Liver (tissue), 9 donors: Measurements from ENCODE around the gene RARRES1. TPM values are rescaled to one million over a fixed set of nuclear protein-coding genes. Genes with fewer than 3 reads are reported as not detected.

Experiments
- DNase-seq: peaks from one replicate; pipeline ENCODE4 v3.0.0-alpha.2; 2017; ENCODE audit warnings: low spot score
- H3K27ac ChIP-seq, 2 donors: one replicate each; pipeline ENCODE4 v1.7.0; 2013; ENCODE audit warnings: inconsistent platforms in 2 of 2, low read length in 2 of 2, control low read depth in 1 of 2, low read depth in 1 of 2, mild to moderate bottlenecking in 1 of 2
- H3K27me3 ChIP-seq, 4 donors: one replicate each; pipeline versions ENCODE4 v1.6.1 to v1.7.0; 2013; ENCODE audit warnings: low read length in 3 of 4, inconsistent platforms in 1 of 4, mild to moderate bottlenecking in 1 of 4, moderate library complexity in 1 of 4; ENCODE audit not compliant: control insufficient read depth in 4 of 4, insufficient read depth in 4 of 4
- H3K36me3 ChIP-seq, 4 donors: one replicate each; pipeline versions ENCODE4 v1.6.1 to v1.7.0; 2013; ENCODE audit warnings: low read length in 3 of 4, mild to moderate bottlenecking in 3 of 4, low read depth in 1 of 4, moderate library complexity in 1 of 4; ENCODE audit not compliant: control insufficient read depth in 4 of 4, insufficient read depth in 3 of 4
- H3K4me1 ChIP-seq, 4 donors: one replicate each; pipeline versions ENCODE4 v1.6.1 to v1.7.0; 2013; ENCODE audit warnings: low read length in 3 of 4, mild to moderate bottlenecking in 3 of 4, moderate library complexity in 1 of 4; ENCODE audit not compliant: control insufficient read depth in 4 of 4, insufficient read depth in 4 of 4
- H3K4me3 ChIP-seq, 3 donors: one replicate each; pipeline versions ENCODE4 v1.6.1 to v1.7.0; 2013; ENCODE audit warnings: low read length in 3 of 3, control low read depth in 1 of 3, low read depth in 1 of 3, mild to moderate bottlenecking in 1 of 3
- H3K9ac ChIP-seq, 2 donors: one replicate each; pipeline ENCODE4 v1.7.0; 2013; ENCODE audit warnings: low read length in 2 of 2, mild to moderate bottlenecking in 2 of 2, moderate library complexity in 2 of 2, control low read depth in 1 of 2, low read depth in 1 of 2
- H3K9me3 ChIP-seq, 4 donors: one replicate each; pipeline versions ENCODE4 v1.6.1 to v1.7.0; 2013; ENCODE audit warnings: low read length in 3 of 4; ENCODE audit not compliant: control insufficient read depth in 4 of 4
- GABPA ChIP-seq, 2 donors: IDR thresholded peaks in 1 of 2; conservative IDR thresholded peaks in 1 of 2; 2 replicates each; pipeline ENCODE4 v1.6.1; 2016; ENCODE audit warnings: antibody characterized with exemption in 2 of 2, mild to moderate bottlenecking in 1 of 2, moderate library complexity in 1 of 2
- HNF4G ChIP-seq: IDR thresholded peaks from 2 replicates; pipeline ENCODE4 v1.6.1; 2016; ENCODE audit warnings: antibody characterized with exemption
- JUND ChIP-seq, 2 donors: IDR thresholded peaks; 2 replicates each; pipeline ENCODE4 v1.6.1; 2016; ENCODE audit warnings: antibody characterized with exemption in 2 of 2
- NR2F2 ChIP-seq: IDR thresholded peaks from 2 replicates; pipeline ENCODE4 v1.6.1; 2016; ENCODE audit warnings: antibody characterized with exemption
- RXRA ChIP-seq, 2 donors: IDR thresholded peaks; 2 replicates each; pipeline ENCODE4 v1.6.1; 2017 to 2018; ENCODE audit warnings: antibody characterized with exemption in 2 of 2, mild to moderate bottlenecking in 1 of 2
- SP1 ChIP-seq: IDR thresholded peaks from 2 replicates; pipeline ENCODE4 v1.6.1; 2018; ENCODE audit warnings: antibody characterized with exemption, mild to moderate bottlenecking
- TAF1 ChIP-seq: conservative IDR thresholded peaks from 2 replicates; pipeline ENCODE4 v1.6.1; 2016; ENCODE audit warnings: antibody characterized with exemption, mild to moderate bottlenecking
- YY1 ChIP-seq: IDR thresholded peaks from 2 replicates; pipeline ENCODE4 v1.6.1; 2016; ENCODE audit warnings: antibody characterized with exemption, mild to moderate bottlenecking
- WGBS: extraction: QIAGEN DNeasy Blood & Tissue Kit; methylation state at CpG from one replicate; pipeline ENCODE4 v1.1.7; 2013; 5-methylcytosine and 5-hydroxymethylcytosine counted together
- polyA plus RNA-seq, 2 donors: library from polyadenylated mRNA; stranded (reverse) in 1 of 2; unstranded in 1 of 2; fragments of 200-250 nt in 1 of 2; fragments of >200 nt in 1 of 2; fragmentation: Nextera tagmentation in 1 of 2; extraction: Ambion mirVana in 1 of 2; gene quantifications; one replicate each; pipeline versions ENCODE4 v1.2.1 to v1.2.3, GENCODE V29; 2013 to 2015
- total RNA-seq, 2 donors: library from RNA; depleted of rRNA; stranded (reverse); fragments of >200 nt; gene quantifications; one replicate each; pipeline ENCODE4 v1.2.3, GENCODE V29; 2014
- TF ChIP-seq, protein P1 (sequence below): IDR thresholded peaks from 2 replicates; pipeline ENCODE4 v1.6.1; 2016; ENCODE audit warnings: antibody characterized with exemption
- TF ChIP-seq, protein P2 (sequence below): IDR thresholded peaks from 2 replicates; pipeline ENCODE4 v1.6.1; 2016; ENCODE audit warnings: antibody characterized with exemption
- TF ChIP-seq, protein P3 (sequence below): IDR thresholded peaks from 2 replicates; pipeline ENCODE4 v1.6.1; 2016; ENCODE audit warnings: antibody characterized with exemption, mild to moderate bottlenecking
- TF ChIP-seq, protein P4 (sequence below): IDR thresholded peaks from 2 replicates; pipeline ENCODE4 v1.6.1; 2016; ENCODE audit warnings: antibody characterized with exemption
- donor health status: healthy.
- donor health status: healthy.
- donor health status: healthy.
- donor health status: healthy.
- donor health status: healthy.

RARRES1 gene
- total and polyA plus RNA-seq, 4 donors = 0.92 to 6.9 (median 2.4) TPM

DNA sequence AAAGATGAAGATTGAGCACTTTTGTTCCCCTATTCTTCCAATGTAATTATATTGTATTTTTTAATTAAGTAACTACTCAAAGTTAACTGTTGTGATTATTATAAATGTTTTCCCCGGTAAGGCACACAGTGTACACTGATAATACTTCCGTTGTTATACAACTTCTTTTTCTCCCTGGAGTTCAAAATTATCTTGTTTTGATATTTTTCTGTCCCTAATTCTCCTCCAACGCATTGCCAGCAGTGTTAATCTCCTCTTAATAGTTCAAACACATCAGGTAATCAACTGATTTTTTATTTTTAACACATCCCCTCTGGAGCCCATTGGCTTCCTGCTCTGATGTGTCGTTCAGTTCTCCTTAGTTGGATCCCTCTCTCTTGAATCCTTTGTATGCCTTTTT, 37.3 kb upstream of the RARRES1 start:
- peaks cover 0 to 4% (median 0%) of the 10 kb centered on the region in 4 donors for H3K4me1 ChIP-seq
- TF ChIP-seq, protein P1, sequence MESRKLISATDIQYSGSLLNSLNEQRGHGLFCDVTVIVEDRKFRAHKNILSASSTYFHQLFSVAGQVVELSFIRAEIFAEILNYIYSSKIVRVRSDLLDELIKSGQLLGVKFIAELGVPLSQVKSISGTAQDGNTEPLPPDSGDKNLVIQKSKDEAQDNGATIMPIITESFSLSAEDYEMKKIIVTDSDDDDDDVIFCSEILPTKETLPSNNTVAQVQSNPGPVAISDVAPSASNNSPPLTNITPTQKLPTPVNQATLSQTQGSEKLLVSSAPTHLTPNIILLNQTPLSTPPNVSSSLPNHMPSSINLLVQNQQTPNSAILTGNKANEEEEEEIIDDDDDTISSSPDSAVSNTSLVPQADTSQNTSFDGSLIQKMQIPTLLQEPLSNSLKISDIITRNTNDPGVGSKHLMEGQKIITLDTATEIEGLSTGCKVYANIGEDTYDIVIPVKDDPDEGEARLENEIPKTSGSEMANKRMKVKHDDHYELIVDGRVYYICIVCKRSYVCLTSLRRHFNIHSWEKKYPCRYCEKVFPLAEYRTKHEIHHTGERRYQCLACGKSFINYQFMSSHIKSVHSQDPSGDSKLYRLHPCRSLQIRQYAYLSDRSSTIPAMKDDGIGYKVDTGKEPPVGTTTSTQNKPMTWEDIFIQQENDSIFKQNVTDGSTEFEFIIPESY = no peak
- TF ChIP-seq YY1 = no peak
- TF ChIP-seq NR2F2 = no peak
- TF ChIP-seq GABPA (IDR thresholded peaks at IDR 0.05 in 1 of 2, conservative IDR thresholded peaks at IDR 0.05 in 1 of 2) = no peak
- TF ChIP-seq, protein P2, sequence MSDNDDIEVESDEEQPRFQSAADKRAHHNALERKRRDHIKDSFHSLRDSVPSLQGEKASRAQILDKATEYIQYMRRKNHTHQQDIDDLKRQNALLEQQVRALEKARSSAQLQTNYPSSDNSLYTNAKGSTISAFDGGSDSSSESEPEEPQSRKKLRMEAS = no peak
- no peak for TF ChIP-seq RXRA (IDR thresholded peaks at IDR 0.05)
- WGBS = 78% methylated on average over 4 of the region's 4 CpGs

DNA sequence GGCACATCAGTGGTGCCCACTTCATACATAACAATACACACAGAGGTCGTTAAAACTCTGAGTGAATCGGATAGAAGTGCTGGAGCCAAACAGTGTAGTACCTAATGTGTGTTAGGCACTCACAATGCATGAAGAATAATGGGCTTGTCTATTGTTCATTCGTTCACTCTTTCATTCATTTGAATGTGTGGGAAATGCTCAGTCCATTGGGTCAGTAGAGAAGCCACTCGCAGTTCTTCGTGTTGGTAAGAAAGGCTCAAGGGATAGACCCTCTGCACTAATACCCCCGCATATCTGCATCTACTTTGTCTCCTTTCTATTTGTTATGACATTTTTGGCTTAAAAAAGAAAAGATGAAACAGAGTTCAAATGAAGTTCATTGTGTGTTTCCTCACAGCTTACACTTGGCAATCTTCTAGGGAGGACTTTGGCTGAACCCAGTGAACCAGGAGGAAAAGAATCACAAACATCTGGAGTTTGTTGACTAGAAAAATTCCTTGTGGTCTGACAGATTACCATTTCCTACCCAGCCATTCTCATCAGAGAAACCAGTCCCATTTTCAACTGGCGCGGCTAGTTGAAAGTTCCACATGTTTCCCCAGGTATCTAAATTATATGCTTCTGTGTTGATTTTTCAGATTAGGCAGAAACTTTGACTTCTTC, 36.8 kb upstream of the RARRES1 start:
- H3K27me3 ChIP-seq = no peaks in the 10 kb centered on the region
- no peaks in the 10 kb centered on the region for H3K9me3 ChIP-seq
- TF ChIP-seq RXRA (IDR thresholded peaks at IDR 0.05) (peak; percentile 79 to 86), SP1 (peak; percentile 65), NR2F2 (peak; percentile 78)
- TF ChIP-seq, protein P2 = no peak
- H3K27ac ChIP-seq = peak overlapping the region; percentile 15 to 21
- H3K36me3 ChIP-seq = no peaks in the 10 kb centered on the region
- no peak for DNase-seq
- 76% methylated on average over 8 of the region's 8 CpGs for WGBS
- H3K4me3 ChIP-seq = no peak overlapping the region
- H3K4me1 ChIP-seq = peaks cover 0 to 4% (median 0%) of the 10 kb centered on the region in 4 donors
- no peak overlapping the region for H3K9ac ChIP-seq

More for the DNA sequence above, 37.3 kb upstream of the RARRES1 start:
- H3K9me3 ChIP-seq = no peaks in the 10 kb centered on the region
- no peak overlapping the region for H3K9ac ChIP-seq
- no peak for DNase-seq
- H3K27ac ChIP-seq = peak overlapping the region in 1 of 2 donors; percentile 16
- no peaks in the 10 kb centered on the region for H3K27me3 ChIP-seq
- H3K36me3 ChIP-seq = no peaks in the 10 kb centered on the region
- no peak overlapping the region for H3K4me3 ChIP-seq

DNA sequence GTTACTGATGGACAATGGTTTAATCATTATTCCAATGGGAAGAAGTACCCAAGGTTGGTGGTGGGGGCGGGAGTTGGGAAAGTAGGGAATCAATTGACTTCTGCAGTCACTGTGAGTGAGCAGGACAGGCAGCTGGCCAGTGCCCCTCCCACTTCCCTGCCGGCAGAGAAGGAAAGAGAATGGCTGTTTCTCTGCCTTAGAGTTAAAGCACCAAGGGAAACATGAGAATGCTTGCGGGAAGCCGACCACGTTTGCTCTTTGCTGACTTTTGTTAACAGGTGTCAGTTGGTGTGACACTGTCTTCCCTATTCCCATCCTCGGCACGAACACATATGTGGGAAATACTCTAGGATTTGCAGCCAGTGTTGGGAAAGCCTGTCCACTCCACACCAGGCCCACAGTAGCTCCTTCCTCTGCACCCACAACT, 36.1 kb upstream of the RARRES1 start:
- Histone ChIP-seq H3K9ac (no peak overlapping the region), H3K27ac (peak overlapping the region; percentile 15 to 21), H3K4me3 (no peak overlapping the region), H3K4me1 (peaks cover 0 to 4% (median 0%) of the 10 kb centered on the region in 4 donors), H3K27me3 (no peaks in the 10 kb centered on the region), H3K36me3 (no peaks in the 10 kb centered on the region), H3K9me3 (no peaks in the 10 kb centered on the region)
- no peak for TF ChIP-seq TAF1
- TF ChIP-seq, protein P3, sequence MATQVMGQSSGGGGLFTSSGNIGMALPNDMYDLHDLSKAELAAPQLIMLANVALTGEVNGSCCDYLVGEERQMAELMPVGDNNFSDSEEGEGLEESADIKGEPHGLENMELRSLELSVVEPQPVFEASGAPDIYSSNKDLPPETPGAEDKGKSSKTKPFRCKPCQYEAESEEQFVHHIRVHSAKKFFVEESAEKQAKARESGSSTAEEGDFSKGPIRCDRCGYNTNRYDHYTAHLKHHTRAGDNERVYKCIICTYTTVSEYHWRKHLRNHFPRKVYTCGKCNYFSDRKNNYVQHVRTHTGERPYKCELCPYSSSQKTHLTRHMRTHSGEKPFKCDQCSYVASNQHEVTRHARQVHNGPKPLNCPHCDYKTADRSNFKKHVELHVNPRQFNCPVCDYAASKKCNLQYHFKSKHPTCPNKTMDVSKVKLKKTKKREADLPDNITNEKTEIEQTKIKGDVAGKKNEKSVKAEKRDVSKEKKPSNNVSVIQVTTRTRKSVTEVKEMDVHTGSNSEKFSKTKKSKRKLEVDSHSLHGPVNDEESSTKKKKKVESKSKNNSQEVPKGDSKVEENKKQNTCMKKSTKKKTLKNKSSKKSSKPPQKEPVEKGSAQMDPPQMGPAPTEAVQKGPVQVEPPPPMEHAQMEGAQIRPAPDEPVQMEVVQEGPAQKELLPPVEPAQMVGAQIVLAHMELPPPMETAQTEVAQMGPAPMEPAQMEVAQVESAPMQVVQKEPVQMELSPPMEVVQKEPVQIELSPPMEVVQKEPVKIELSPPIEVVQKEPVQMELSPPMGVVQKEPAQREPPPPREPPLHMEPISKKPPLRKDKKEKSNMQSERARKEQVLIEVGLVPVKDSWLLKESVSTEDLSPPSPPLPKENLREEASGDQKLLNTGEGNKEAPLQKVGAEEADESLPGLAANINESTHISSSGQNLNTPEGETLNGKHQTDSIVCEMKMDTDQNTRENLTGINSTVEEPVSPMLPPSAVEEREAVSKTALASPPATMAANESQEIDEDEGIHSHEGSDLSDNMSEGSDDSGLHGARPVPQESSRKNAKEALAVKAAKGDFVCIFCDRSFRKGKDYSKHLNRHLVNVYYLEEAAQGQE = no peak
- no peak for TF ChIP-seq HNF4G
- TF ChIP-seq, protein P4, sequence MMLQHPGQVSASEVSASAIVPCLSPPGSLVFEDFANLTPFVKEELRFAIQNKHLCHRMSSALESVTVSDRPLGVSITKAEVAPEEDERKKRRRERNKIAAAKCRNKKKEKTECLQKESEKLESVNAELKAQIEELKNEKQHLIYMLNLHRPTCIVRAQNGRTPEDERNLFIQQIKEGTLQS = no peak
- TF ChIP-seq, protein P1 = no peak
- TF ChIP-seq SP1 = no peak
- no peak for TF ChIP-seq JUND (IDR thresholded peaks at IDR 0.05)
- 26% methylated on average over 7 of the region's 7 CpGs for WGBS
- DNase-seq = no peak
